ACC112 (cell line): ENCODE results near the gene TIGD2.

Experiments
- H2AFZ ChIP-seq: fragments of 200-600 bp; sonication (generic); one replicate; pipeline ENCODE4 v1.6.0; 2017; ENCODE audit warnings: antibody characterized with exemption, low read length; ENCODE audit not compliant: unreplicated experiment
- H3K27ac ChIP-seq: fragments of 200-600 bp; sonication (generic); 2 replicates; pipeline ENCODE4 v1.5.1; 2014; ENCODE audit warnings: low read depth, mild to moderate bottlenecking, antibody characterized with exemption, low read length, moderate library complexity
- H3K27me3 ChIP-seq: fragments of 200-600 bp; sonication (generic); 2 replicates; pipeline ENCODE4 v1.6.1; 2014; ENCODE audit warnings: mild to moderate bottlenecking, antibody characterized with exemption, low read length, moderate library complexity, mixed read lengths; ENCODE audit not compliant: insufficient read depth
- H3K36me3 ChIP-seq: fragments of 200-600 bp; sonication (generic); 2 replicates; pipeline ENCODE4 v1.6.1; 2016; ENCODE audit warnings: mild to moderate bottlenecking, antibody characterized with exemption, low read length, moderate library complexity, mixed read lengths; ENCODE audit not compliant: insufficient read depth
- H3K4me1 ChIP-seq: fragments of 200-600 bp; sonication (generic); one replicate; pipeline ENCODE4 v1.6.1; 2016; ENCODE audit warnings: low read length, mixed read lengths; ENCODE audit not compliant: insufficient read depth, unreplicated experiment, control insufficient read depth
- H3K4me3 ChIP-seq: fragments of 200-600 bp; sonication (generic); 2 replicates; pipeline ENCODE4 v1.5.1; 2014; ENCODE audit warnings: mild to moderate bottlenecking, low read depth, low read length
- H3K79me2 ChIP-seq: fragments of 200-600 bp; sonication (generic); one replicate; pipeline ENCODE4 v1.6.0; 2016; ENCODE audit warnings: low read length; ENCODE audit not compliant: control insufficient read depth, unreplicated experiment, insufficient read depth

Gene TIGD2

DNA sequence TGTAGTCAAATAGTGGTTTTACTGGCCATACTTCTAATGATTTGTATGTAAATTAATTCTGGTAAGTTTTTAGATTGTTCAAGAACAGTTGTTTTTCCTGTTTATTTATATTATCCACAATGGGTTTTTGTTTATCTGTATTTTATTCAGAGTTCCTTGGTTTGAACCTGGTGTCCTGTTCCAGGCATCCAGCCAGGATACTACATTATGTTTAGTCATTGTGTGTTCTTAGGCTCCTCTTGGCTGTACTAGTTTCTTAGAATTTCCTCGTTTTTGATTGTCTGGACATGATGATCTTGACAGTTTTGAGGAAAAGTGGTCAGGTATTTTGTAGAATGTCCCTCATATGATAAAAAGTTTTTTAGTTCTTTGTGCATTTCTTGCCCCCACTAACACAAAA lies 7.8 kb downstream of the TIGD2 start:
- H3K4me3 ChIP-seq, result no peak overlapping the region
- peak overlapping the region; percentile 6; the same call in 1 of the 2 replicates for H3K27ac ChIP-seq
- H3K4me1 ChIP-seq, result peaks cover 19% of the 10 kb centered on the region
- no peak overlapping the region for H2AFZ ChIP-seq
- 0 out of 2 replicates have a peak, but pooled peaks cover 3% of the 10 kb centered on the region for H3K36me3 ChIP-seq
- H3K27me3 ChIP-seq, result no peaks in the 10 kb centered on the region
- peaks cover under 1% of the 10 kb centered on the region for H3K79me2 ChIP-seq

DNA sequence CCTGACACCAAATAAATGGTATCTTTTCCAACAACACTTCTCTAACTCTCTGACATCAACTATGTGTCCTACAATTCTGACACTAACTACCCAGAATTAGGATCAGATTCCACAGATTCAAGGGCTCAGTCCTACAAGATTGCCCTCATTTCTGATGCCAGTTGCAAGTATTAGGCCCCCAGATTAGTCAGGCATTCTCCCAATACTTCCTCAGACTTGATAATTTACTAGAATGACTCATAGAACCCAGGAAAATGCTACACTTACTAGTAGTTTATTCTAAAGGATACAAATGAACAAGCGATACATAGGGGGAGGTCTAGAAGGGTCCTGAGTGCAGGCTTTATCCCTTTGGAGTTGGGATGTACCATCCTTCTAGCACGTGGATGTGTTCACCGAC lies 8.5 kb downstream of the TIGD2 start:
- H2AFZ ChIP-seq, result no peak overlapping the region
- H3K4me3 ChIP-seq, result no peak overlapping the region
- H3K27me3 ChIP-seq, result no peaks in the 10 kb centered on the region
- H3K79me2 ChIP-seq, result no peaks in the 10 kb centered on the region
- H3K27ac ChIP-seq, result peak overlapping the region; percentile 6; the same call in 1 of the 2 replicates
- H3K4me1 ChIP-seq, result peaks cover 19% of the 10 kb centered on the region
- H3K36me3 ChIP-seq, result 0 out of 2 replicates have a peak, but pooled peaks cover 1% of the 10 kb centered on the region

DNA sequence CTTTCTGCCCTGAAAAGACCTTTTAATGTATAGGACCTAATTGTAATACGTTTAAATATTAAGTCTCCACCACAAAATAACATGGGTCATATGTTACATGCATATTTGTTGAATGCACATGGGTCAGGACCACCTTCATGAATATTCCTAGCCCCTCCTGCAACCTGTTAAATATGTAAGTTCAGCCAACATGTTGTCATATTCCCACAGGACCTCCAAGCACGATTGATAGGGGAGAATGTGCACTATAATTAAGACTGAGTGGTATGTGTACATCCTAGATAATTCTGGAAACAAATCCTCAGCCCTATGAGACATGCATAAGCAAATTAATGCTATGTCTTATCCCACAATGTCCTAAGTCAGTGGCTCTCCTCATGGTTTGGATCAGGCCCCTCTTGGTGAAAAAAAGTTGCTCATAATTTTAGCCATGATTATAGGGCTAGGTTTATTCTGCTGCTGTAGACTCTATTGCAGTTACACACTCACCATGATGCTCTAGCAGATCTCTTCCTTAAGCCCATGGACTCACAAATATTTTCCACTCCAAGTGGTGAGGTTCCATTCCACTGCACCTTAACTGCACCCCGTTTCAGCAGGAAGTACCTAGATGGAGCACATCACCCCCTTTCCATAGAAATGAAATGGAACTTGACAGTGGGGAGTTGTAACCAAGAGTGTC lies 10.2 kb downstream of the TIGD2 start:
- Histone ChIP-seq H3K4me3 (no peak overlapping the region), H3K4me1 (peaks cover 25% of the 10 kb centered on the region), H3K36me3 (no peaks in the 10 kb centered on the region), H2AFZ (no peak overlapping the region), H3K27me3 (no peaks in the 10 kb centered on the region), H3K79me2 (no peaks in the 10 kb centered on the region), H3K27ac (no peak overlapping the region)

DNA sequence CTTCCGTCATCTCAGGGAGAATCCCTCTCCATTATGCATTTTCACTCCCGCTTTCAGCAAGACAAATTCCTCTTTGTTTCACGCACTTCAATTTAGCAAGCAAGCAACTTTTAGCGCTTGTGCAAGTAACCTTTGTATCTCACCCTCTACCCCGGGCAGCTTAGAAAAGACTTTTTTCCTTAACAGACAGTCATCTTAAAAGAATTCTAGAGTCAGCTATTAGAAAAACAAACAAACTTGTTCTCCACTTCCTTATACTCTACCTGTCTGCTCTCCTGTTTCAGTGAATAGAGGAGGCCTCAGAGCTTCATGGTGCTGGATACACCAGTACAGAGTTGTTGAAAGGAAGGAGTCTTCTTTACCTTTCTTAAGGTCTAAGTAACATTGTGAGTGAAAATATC lies 12.1 kb downstream of the TIGD2 start:
- Histone ChIP-seq H3K27ac (no peak overlapping the region), H3K27me3 (no peaks in the 10 kb centered on the region), H3K4me3 (no peak overlapping the region), H3K79me2 (no peaks in the 10 kb centered on the region), H2AFZ (no peak overlapping the region), H3K36me3 (no peaks in the 10 kb centered on the region), H3K4me1 (peaks cover 25% of the 10 kb centered on the region)

DNA sequence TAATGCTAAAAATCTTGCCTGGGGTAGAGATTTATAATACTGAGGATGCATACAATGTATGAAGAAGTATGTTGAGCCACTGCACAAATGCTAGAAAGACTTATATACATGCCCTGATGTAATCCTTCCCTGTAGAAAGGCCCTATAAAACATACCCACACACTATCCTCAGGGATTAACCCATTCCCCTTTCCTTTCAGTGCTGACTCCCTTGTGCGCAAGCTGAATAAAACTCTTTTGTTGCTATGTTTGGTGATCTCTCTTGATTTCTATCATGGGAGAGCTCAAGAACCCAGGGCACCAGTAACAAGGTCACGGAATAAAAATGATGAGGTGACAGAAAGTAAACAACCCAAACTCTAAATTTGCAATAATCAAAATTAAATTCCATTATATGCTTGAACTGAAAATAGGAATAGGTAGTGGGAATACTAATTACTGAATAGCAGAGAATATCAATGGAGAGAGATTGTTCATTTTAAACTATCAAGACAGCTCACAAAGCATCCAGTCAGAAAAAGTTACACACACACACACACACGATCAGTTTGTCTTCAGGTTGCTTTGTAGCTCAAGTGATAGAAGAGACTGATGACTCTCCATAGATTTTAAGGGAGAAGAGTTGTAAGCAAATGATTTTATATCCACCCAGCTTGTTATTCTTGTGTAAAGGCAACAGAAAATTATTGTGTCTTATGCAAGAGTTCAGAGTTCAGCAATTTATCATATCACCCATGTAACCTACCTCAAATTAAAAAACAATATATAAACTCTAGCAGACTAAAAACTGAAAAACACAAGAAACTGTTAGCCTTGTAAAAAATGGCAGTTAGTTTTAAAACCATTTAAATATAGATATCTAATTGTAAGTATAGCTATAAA lies 14.8 kb downstream of the TIGD2 start:
- H3K4me1 ChIP-seq, result peaks cover 17% of the 10 kb centered on the region

DNA sequence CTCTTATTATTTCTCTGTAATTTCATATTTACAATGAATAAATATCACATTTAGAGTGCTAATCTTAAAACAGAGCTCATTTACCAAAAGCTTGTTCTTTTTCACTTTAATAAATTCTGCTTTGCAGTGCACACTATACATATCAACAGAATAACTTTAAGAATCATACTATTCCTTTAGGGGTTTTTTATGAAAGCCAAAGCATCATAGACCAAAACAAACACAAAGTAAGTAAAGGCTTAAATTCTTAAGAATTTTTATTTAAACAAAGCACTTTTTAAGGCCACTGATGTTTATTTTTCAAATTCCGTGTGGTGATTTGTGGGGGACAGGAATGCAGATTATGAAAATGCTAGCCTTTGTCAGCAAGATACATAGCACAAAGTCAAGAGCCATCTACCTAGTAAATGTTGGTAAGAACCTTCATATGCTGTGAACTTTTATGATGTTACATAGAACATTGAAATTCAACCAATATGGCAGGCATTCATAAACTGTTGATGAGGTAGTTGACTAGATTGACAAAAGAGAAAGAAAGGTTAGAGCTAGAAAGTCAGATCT lies 17.8 kb downstream of the TIGD2 start:
- peaks cover 11% of the 10 kb centered on the region for H3K4me1 ChIP-seq
- no peak overlapping the region for H3K27ac ChIP-seq
- H3K36me3 ChIP-seq, result no peaks in the 10 kb centered on the region
- no peaks in the 10 kb centered on the region for H3K27me3 ChIP-seq
- H3K79me2 ChIP-seq, result no peaks in the 10 kb centered on the region
- H3K4me3 ChIP-seq, result no peak overlapping the region
- H2AFZ ChIP-seq, result no peak overlapping the region

More for the DNA sequence above, 14.8 kb downstream of the TIGD2 start:
- H3K27ac ChIP-seq, result no peak overlapping the region
- H3K79me2 ChIP-seq, result no peaks in the 10 kb centered on the region
- H3K36me3 ChIP-seq, result no peaks in the 10 kb centered on the region
- H2AFZ ChIP-seq, result no peak overlapping the region
- H3K27me3 ChIP-seq, result no peaks in the 10 kb centered on the region
- H3K4me3 ChIP-seq, result no peak overlapping the region

DNA sequence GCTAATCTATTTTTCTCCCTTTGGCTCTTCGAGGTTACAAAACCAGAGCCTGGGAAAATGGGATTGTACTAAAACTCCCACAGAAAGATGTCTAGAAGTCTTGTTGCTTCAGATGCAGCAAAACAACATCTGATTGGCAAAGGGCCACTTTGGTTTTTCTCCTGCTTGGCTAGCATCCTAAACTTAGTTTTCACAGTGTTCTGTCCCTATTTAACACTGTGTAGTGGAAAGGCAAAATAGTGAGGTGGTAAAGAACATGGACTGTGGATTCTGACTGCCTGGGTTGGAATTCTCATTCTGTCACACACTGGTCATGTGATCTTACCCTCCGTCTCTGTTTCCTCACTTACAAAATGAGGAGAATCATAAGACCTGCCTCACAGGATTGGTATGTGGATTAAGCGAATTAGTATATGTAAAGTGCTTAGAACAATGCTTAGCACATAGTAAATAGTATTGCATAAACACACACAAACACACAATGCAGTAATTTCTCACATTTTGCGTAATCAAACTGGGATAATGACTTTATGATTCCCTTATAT lies 23.5 kb downstream of the TIGD2 start:
- no peaks in the 10 kb centered on the region for H3K27me3 ChIP-seq
- peak overlapping the region; percentile 90 for H2AFZ ChIP-seq
- H3K79me2 ChIP-seq, result no peaks in the 10 kb centered on the region
- no peaks in the 10 kb centered on the region for H3K36me3 ChIP-seq
- H3K4me1 ChIP-seq, result peaks cover 22% of the 10 kb centered on the region
- H3K4me3 ChIP-seq, result no peak overlapping the region
- H3K27ac ChIP-seq, result peak overlapping the region; percentile 80

DNA sequence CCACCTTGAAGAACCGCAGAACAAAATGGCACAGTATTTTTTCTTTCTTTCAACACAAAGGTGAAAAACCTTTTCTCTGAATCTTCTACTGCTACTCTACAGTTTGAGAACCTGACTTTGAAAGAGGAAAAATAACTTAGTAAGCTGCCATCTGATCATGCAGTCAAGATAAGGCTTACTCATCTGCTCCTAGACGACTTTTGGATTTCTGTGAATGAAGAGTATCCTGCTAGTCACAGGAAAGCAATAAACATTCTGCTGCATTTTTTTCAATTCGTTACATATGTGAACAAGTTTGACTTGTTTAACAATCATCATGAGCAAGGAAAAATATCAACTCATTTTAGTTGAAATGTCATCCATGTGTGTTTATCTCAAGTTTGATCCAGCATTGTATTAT lies 25.2 kb downstream of the TIGD2 start:
- Histone ChIP-seq H3K4me3 (no peak overlapping the region), H2AFZ (peak overlapping the region; percentile 70), H3K36me3 (no peaks in the 10 kb centered on the region), H3K27ac (no peak overlapping the region), H3K4me1 (peaks cover 22% of the 10 kb centered on the region), H3K27me3 (no peaks in the 10 kb centered on the region), H3K79me2 (no peaks in the 10 kb centered on the region)

DNA sequence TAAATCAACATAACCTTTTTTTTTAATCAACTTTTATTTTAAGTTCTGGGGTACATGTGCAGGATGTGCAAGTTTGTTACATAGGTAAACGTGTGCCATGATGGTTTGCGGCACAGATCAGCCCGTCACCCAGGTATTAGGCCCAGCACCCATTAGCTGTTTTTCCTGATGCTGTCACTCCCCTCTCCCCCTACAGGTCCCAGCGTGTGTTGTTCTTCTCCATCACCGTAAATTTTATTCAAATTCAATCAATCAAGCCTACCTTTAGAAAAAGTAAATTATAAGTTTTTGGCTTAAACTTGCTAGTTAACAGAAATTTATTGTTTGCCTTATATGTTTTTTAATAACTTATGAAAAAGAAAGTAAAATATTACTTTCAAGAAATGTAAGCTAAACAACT lies 25.9 kb downstream of the TIGD2 start:
- Histone ChIP-seq H3K4me1 (peaks cover 22% of the 10 kb centered on the region), H3K79me2 (no peaks in the 10 kb centered on the region), H3K27me3 (no peaks in the 10 kb centered on the region), H2AFZ (no peak overlapping the region), H3K36me3 (no peaks in the 10 kb centered on the region), H3K4me3 (no peak overlapping the region), H3K27ac (no peak overlapping the region)

DNA sequence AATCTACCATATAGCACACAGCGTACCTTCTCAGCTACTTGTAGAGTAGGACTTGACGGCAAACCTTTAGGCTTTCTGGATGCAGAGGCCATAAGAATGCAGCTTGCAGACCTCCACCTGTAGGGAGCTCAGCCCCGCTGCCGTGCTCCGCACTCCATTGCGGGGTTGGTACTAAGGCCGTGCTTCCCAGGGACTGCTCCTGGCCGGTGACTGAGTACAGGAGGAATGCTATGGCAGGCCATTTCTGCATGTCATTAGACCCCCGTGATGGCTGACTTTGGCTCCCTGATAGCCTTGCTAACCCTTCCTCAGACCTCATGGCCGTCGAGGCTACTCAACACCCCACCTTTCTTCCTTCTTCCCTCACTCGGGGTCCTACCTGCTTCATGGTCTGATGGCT lies 26.4 kb downstream of the TIGD2 start:
- Histone ChIP-seq H3K4me3 (no peak overlapping the region), H3K4me1 (peaks cover 22% of the 10 kb centered on the region), H2AFZ (no peak overlapping the region), H3K27ac (no peak overlapping the region), H3K79me2 (no peaks in the 10 kb centered on the region), H3K27me3 (no peaks in the 10 kb centered on the region), H3K36me3 (no peaks in the 10 kb centered on the region)
